ENCODE data around the gene GATA6. TPM values are rescaled to one million over a fixed set of nuclear protein-coding genes. Genes with fewer than 3 reads are reported as not detected.

Gene GATA6
- polyA plus RNA-seq, 1 experiment: 1.5 TPM

- Histone ChIP-seq H3K27me3 (ENCODE audit: control insufficient read depth, insufficient read depth, low read length) (no peaks in the 10 kb centered on the region), H3K4me3 (ENCODE audit: low read depth, low read length) (no peak overlapping the region), H3K9me3 (ENCODE audit: control insufficient read depth, insufficient read depth, low read length) (no peaks in the 10 kb centered on the region; the same call in 1 of the 2 replicates), H3K27ac (ENCODE audit: low read depth, low read length) (no peak overlapping the region)
- TF ChIP-seq CTCF (IDR thresholded peaks at IDR 0.05; ENCODE audit: low read depth, low read length): no peak
- ChIA-PET POLR2A (no interaction called here), CTCF (interaction anchor here (0.7 kb wide), 1 partner anchor 808 kb away, joined by 4 read pairs; no protein-coding TSS in a partner anchor)
- DNase-seq (ENCODE audit: low read depth, low spot score): no peak
These were observed 6.0 kb downstream of the GATA6 start for GRCh38 chr18:22175346-22175745.

- Histone ChIP-seq H3K27me3 (ENCODE audit: control insufficient read depth, insufficient read depth, low read length) (no peaks in the 10 kb centered on the region), H3K4me3 (ENCODE audit: low read depth, low read length) (no peak overlapping the region), H3K27ac (ENCODE audit: low read depth, low read length) (no peak overlapping the region), H3K9me3 (ENCODE audit: control insufficient read depth, insufficient read depth, low read length) (no peaks in the 10 kb centered on the region; the same call in 1 of the 2 replicates)
- POLR2A ChIA-PET: no interaction called here
- no peak for DNase-seq (ENCODE audit: low read depth, low spot score)
- TF ChIP-seq CTCF (IDR thresholded peaks at IDR 0.05; ENCODE audit: low read depth, low read length): no peak
- CTCF ChIA-PET: no interaction called here
These were observed 7.3 kb downstream of the GATA6 start for GRCh38 chr18:22176420-22177326.

GRCh38 chr18:22177327-22177871 is 8.0 kb downstream of the GATA6 start:
- no peak overlapping the region for H3K4me3 ChIP-seq (ENCODE audit: low read depth, low read length)
- TF ChIP-seq CTCF (IDR thresholded peaks at IDR 0.05; ENCODE audit: low read depth, low read length): no peak
- DNase-seq (ENCODE audit: low read depth, low spot score): no peak
- ChIA-PET CTCF (no interaction called here), POLR2A (no interaction called here)
- H3K27me3 ChIP-seq (ENCODE audit: control insufficient read depth, insufficient read depth, low read length): no peaks in the 10 kb centered on the region
- no peak overlapping the region for H3K27ac ChIP-seq (ENCODE audit: low read depth, low read length)
- H3K9me3 ChIP-seq (ENCODE audit: control insufficient read depth, insufficient read depth, low read length): no peaks in the 10 kb centered on the region; the same call in 1 of the 2 replicates

- no peak for TF ChIP-seq CTCF (IDR thresholded peaks at IDR 0.05; ENCODE audit: low read depth, low read length)
- ChIA-PET CTCF (no interaction called here), POLR2A (no interaction called here)
- Histone ChIP-seq H3K27ac (ENCODE audit: low read depth, low read length) (no peak overlapping the region), H3K27me3 (ENCODE audit: control insufficient read depth, insufficient read depth, low read length) (no peaks in the 10 kb centered on the region), H3K4me3 (ENCODE audit: low read depth, low read length) (no peak overlapping the region), H3K9me3 (ENCODE audit: control insufficient read depth, insufficient read depth, low read length) (no peaks in the 10 kb centered on the region; the same call in 1 of the 2 replicates)
- no peak for DNase-seq (ENCODE audit: low read depth, low spot score)
These were observed 9.8 kb downstream of the GATA6 start for GRCh38 chr18:22179174-22179573.

- Histone ChIP-seq H3K27me3 (ENCODE audit: control insufficient read depth, insufficient read depth, low read length) (no peaks in the 10 kb centered on the region), H3K27ac (ENCODE audit: low read depth, low read length) (no peak overlapping the region), H3K9me3 (ENCODE audit: control insufficient read depth, insufficient read depth, low read length) (no peaks in the 10 kb centered on the region; the same call in 1 of the 2 replicates), H3K4me3 (ENCODE audit: low read depth, low read length) (no peak overlapping the region)
- CTCF ChIA-PET: interaction anchor here (0.7 kb wide), 1 partner anchor 193 kb away, joined by 3 read pairs; no protein-coding TSS in a partner anchor
- DNase-seq (ENCODE audit: low read depth, low spot score): no peak
- POLR2A ChIA-PET: no interaction called here
- TF ChIP-seq CTCF (IDR thresholded peaks at IDR 0.05; ENCODE audit: low read depth, low read length): no peak
These were observed 10.2 kb downstream of the GATA6 start for GRCh38 chr18:22179631-22180030.

Measured in AG04450 (cell line).